Tibial artery (tissue), 4 donors: ENCODE measurements around the gene MDFI.

Source experiments
- DNase-seq, 2 donors: peaks; one replicate each; pipeline ENCODE4 v3.0.0-alpha.2; 2019
- H3K27ac ChIP-seq, 2 donors: fragments of 200-600 bp; sonication (generic) in 1 of 2; 1 replicate in 1 of 2; 2 replicates in 1 of 2; pipeline ENCODE4 v1.5.1; 2018 to 2019; ENCODE audit warnings: mild to moderate bottlenecking in 1 of 2
- H3K27me3 ChIP-seq, 2 donors: fragments of 200-600 bp; sonication (generic) in 1 of 2; one replicate each; pipeline versions ENCODE4 v1.5.1 to v1.6.0; 2016 to 2019
- H3K36me3 ChIP-seq, 3 donors: fragments of 200-600 bp; sonication (generic) in 2 of 3; one replicate each; pipeline ENCODE4 v1.5.1; 2016 to 2019; ENCODE audit warnings: mild to moderate bottlenecking in 2 of 3
- H3K4me1 ChIP-seq, 4 donors: fragments of 200-600 bp; sonication (generic) in 2 of 4; 1 replicate in 3 of 4; 2 replicates in 1 of 4; pipeline ENCODE4 v1.5.1; 2016 to 2019
- H3K4me3 ChIP-seq, 2 donors: fragments of 200-600 bp; sonication (generic) in 1 of 2; 1 replicate in 1 of 2; 2 replicates in 1 of 2; pipeline ENCODE4 v1.5.1; 2018 to 2019; ENCODE audit warnings: mild to moderate bottlenecking in 2 of 2
- H3K9me3 ChIP-seq, 3 donors: fragments of 200-600 bp; sonication (generic) in 1 of 3; one replicate each; pipeline ENCODE4 v1.5.1; 2016 to 2019
- CTCF ChIP-seq, 2 experiments: fragments of 200-600 bp in 1 of 2; fragments of 450-650 bp in 1 of 2; IDR thresholded peaks; one replicate each; pipeline ENCODE4 v1.5.1; 2017 to 2019; ENCODE audit warnings: antibody characterized with exemption in 2 of 2, mild to moderate bottlenecking in 1 of 2, moderate library complexity in 1 of 2
- intact Hi-C: fragments of 100-400 bp; cut with DNase I; formaldehyde crosslinking; loops from one replicate; pipeline ENCODE4 v1.15.0; 2023; ENCODE audit warnings: low total_unique reads

Gene MDFI

DNA sequence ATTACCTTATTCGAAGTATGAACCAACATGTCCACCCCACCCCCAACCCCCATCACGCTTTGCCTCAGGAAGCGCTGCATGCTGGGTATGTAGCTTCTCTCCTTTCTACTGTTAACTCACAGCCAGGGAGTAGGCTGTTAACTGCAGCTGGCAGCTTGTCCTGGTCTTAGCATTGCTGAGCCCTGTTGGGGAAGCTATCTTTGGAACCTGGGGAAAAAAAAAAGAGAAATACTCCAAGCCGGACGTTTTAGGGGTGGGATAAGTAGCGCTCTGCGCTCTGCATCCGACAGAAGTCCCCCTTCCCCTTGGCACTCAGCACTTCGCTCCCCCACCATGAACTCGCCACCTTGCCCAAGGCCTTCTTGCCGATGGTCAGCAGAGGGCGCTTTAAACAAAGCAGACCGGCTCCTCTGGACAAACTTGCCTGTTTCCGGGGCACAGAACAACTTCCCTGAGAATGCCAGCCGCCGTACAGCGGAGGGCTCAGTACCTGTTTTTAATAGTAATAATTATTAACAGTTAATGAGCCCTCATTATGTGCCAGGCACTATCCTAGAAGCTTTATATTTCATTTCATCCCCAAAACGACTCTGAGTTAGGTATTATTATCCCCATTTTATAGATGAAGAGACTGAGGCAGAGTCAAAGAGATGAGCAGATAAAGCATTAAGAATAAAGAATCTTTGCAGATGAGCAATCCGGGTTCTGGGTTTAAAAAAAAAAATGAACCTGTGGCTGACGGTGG, 35.2 kb upstream of the MDFI start:
- peaks cover 0 to 17% (median 6%) of the 10 kb centered on the region in 4 donors for H3K4me1 ChIP-seq
- peaks cover 0 to 3% of the 10 kb centered on the region in 2 donors for H3K27me3 ChIP-seq
- H3K9me3 ChIP-seq, result no peaks in the 10 kb centered on the region
- intact Hi-C loops, result loop anchor here (2.0 to 5.0 kb wide), 2 partner anchors 80 to 184 kb away; partner anchors contain the start of gene TOMM6
- H3K27ac ChIP-seq, result no peak overlapping the region
- DNase-seq, result peak; percentile 68 to 83
- peaks cover 4 to 29% (median 22%) of the 10 kb centered on the region in 3 donors for H3K36me3 ChIP-seq
- no peak overlapping the region for H3K4me3 ChIP-seq
- TF ChIP-seq CTCF (IDR thresholded peaks at IDR 0.05), result peak; percentile 81 to 88

- Histone ChIP-seq H3K27me3 (peaks cover 0 to 3% of the 10 kb centered on the region in 2 donors), H3K9me3 (no peaks in the 10 kb centered on the region), H3K27ac (no peak overlapping the region), H3K4me1 (peaks cover 0 to 17% (median 6%) of the 10 kb centered on the region in 4 donors), H3K4me3 (no peak overlapping the region), H3K36me3 (peaks cover 4 to 19% (median 12%) of the 10 kb centered on the region in 3 donors)
- peak in 1 of 2 donors; percentile 57 for DNase-seq
- no peak for TF ChIP-seq CTCF (IDR thresholded peaks at IDR 0.05)
- intact Hi-C loops, result loop anchor here (5.0 kb wide), 1 partner anchor 183 kb away; the partner anchor contains the start of gene TOMM6
Measured at GRCh38 chr6:41604006-41604405, 34.3 kb upstream of the MDFI start.

GRCh38 chr6:41605649-41606048, 32.6 kb upstream of the MDFI start:
- TF ChIP-seq CTCF (IDR thresholded peaks at IDR 0.05), result no peak
- H3K36me3 ChIP-seq, result peaks cover 0 to 3% (median 0%) of the 10 kb centered on the region in 3 donors
- peaks cover 0 to 17% (median 6%) of the 10 kb centered on the region in 4 donors for H3K4me1 ChIP-seq
- DNase-seq, result peak in 1 of 2 donors; percentile 29
- peaks cover 0 to 3% of the 10 kb centered on the region in 2 donors for H3K27me3 ChIP-seq
- no peak overlapping the region for H3K4me3 ChIP-seq
- H3K9me3 ChIP-seq, result no peaks in the 10 kb centered on the region
- no peak overlapping the region for H3K27ac ChIP-seq
- intact Hi-C loops, result no loop called here

DNA sequence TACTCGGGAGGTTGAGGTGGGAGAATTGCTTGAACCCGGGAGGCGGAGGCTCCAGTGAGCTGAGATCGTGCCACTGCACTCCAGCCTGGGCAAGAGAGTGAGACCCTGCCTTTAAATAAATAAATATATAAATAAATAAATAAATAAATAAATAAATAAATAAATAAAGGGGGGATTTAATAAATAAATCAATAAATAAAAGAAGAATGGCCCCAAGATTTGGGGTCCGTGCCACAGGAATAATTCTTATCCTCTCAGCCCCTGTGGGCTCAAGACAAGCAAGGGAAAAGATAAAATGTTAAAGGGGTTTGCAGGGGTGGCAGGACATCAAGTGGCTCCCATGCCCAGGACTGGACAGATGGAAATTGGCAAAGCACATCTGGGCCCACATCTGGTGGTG, 31.2 kb upstream of the MDFI start:
- Histone ChIP-seq H3K27me3 (peaks cover 0 to 9% of the 10 kb centered on the region in 2 donors), H3K4me1 (peaks cover 0 to 15% (median 6%) of the 10 kb centered on the region in 4 donors), H3K36me3 (no peaks in the 10 kb centered on the region), H3K4me3 (no peak overlapping the region), H3K9me3 (no peaks in the 10 kb centered on the region), H3K27ac (no peak overlapping the region)
- DNase-seq, result no peak
- no peak for TF ChIP-seq CTCF (IDR thresholded peaks at IDR 0.05)
- intact Hi-C loops, result no loop called here

DNA sequence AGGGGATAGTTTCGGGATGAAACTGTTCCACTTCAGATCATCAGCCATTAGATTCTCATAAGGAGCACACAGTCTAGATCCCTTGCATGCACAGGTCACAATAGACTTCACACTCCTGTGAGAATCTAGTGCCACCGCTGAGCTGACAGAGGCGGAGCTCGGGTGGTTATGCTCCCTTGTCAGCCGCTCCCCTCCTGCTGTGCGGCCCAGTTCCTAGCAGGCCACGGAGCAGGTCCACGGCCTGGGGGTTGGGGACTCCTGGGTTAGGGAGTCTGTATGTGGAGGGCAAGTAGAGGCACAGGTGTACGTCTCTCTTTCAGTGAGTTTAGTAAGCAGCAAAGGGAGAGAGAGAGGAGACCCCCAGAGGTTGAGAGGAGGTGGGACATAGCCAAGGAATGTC, 30.5 kb upstream of the MDFI start:
- TF ChIP-seq CTCF (IDR thresholded peaks at IDR 0.05), result no peak
- H3K36me3 ChIP-seq, result no peaks in the 10 kb centered on the region
- peaks cover 0 to 8% (median 4%) of the 10 kb centered on the region in 4 donors for H3K4me1 ChIP-seq
- no peaks in the 10 kb centered on the region for H3K9me3 ChIP-seq
- no peak overlapping the region for H3K4me3 ChIP-seq
- H3K27ac ChIP-seq, result no peak overlapping the region
- peaks cover 0 to 9% of the 10 kb centered on the region in 2 donors for H3K27me3 ChIP-seq
- intact Hi-C loops, result no loop called here
- DNase-seq, result peak in 1 of 2 donors; percentile 48
